ENCODE data around the gene SAMD15.

DNA sequence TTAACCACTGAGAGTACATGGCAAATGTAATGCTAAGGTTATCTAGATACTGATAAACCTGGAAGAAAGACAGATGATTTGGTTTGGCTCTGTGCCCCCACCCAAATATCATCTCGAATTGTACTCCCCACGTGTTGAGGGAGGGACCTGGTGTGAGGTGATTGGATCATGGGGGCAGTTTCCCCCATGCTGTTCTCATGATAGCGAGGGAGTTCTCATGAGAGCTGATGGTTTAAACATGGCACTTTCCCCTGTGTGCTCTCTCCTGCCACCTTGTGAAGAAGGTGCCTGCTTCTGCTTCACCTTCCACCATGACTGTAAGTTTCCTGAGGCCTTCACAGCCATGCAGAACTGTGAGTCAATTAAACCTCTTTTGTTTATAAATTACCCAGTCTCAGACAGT, 32.0 kb downstream of the SAMD15 start:
- no peak for TF ChIP-seq REST (IDR thresholded peaks at IDR 0.05)
- TF ChIP-seq, protein P1, sequence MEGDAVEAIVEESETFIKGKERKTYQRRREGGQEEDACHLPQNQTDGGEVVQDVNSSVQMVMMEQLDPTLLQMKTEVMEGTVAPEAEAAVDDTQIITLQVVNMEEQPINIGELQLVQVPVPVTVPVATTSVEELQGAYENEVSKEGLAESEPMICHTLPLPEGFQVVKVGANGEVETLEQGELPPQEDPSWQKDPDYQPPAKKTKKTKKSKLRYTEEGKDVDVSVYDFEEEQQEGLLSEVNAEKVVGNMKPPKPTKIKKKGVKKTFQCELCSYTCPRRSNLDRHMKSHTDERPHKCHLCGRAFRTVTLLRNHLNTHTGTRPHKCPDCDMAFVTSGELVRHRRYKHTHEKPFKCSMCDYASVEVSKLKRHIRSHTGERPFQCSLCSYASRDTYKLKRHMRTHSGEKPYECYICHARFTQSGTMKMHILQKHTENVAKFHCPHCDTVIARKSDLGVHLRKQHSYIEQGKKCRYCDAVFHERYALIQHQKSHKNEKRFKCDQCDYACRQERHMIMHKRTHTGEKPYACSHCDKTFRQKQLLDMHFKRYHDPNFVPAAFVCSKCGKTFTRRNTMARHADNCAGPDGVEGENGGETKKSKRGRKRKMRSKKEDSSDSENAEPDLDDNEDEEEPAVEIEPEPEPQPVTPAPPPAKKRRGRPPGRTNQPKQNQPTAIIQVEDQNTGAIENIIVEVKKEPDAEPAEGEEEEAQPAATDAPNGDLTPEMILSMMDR (IDR thresholded peaks at IDR 0.05; ENCODE audit: low read depth, low read length, missing input control) = peak; percentile 22
- TF ChIP-seq JUND (IDR thresholded peaks at IDR 0.05) = no peak
- TF ChIP-seq TAF1 (conservative IDR thresholded peaks at IDR 0.05) = no peak
- no peak for TF ChIP-seq ATF3 (IDR thresholded peaks at IDR 0.05)
- TF ChIP-seq GABPA (IDR thresholded peaks at IDR 0.05 in 1 of 2, conservative IDR thresholded peaks at IDR 0.05 in 1 of 2) = no peak
- TF ChIP-seq YY1 (IDR thresholded peaks at IDR 0.05) = no peak
- TF ChIP-seq, protein P2, sequence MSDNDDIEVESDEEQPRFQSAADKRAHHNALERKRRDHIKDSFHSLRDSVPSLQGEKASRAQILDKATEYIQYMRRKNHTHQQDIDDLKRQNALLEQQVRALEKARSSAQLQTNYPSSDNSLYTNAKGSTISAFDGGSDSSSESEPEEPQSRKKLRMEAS (IDR thresholded peaks at IDR 0.05) = no peak
- peak; percentile 19 to 67 for TF ChIP-seq RAD21 (IDR thresholded peaks at IDR 0.05)
- TF ChIP-seq SP1 (IDR thresholded peaks at IDR 0.05) = no peak
- no peak for TF ChIP-seq FOXA1 (IDR thresholded peaks at IDR 0.05)
- no peak for TF ChIP-seq NR2F2 (IDR thresholded peaks at IDR 0.05)
- no peak for TF ChIP-seq EGR1 (IDR thresholded peaks at IDR 0.05; ENCODE audit: low read depth in 2 of 2)
- no peak for TF ChIP-seq HNF4G (IDR thresholded peaks at IDR 0.05)
